Natural killer cell treated with Interleukin-12 subunit alpha and Interleukin-12 subunit beta and Interleukin-15 and Interleukin-18, amount 100 ng/mL, for 72 hours (primary cell): ENCODE data around the gene TMEM187. TPM values are rescaled to one million over a fixed set of nuclear protein-coding genes. Genes with fewer than 3 reads are reported as not detected.
A peak's percentile ranks its signal among the peaks of the same experiment; 100 is the strongest.

Experiments used
- ATAC-seq, 2 donors: fragments of 150-1000 bp; cut with Tn5 transposase in 1 of 2; sonication (Bioruptor Pico), chemical (Tn5 transposase) in 1 of 2; 2 replicates each; pipeline ENCODE4 v1.10.0; 2021
- DNase-seq: peaks from one replicate; pipeline ENCODE4 v3.0.0; 2022; ENCODE audit warnings: low spot score
- H3K27ac Mint-ChIP-seq, 2 donors: 1 replicate in 1 of 2; 2 replicates in 1 of 2; pipeline ENCODE4 v1.8.0; 2022; ENCODE audit warnings: mixed read lengths in 2 of 2, mild to moderate bottlenecking in 1 of 2, moderate library complexity in 1 of 2
- H3K27me3 Mint-ChIP-seq, 2 donors: 1 replicate in 1 of 2; 2 replicates in 1 of 2; pipeline ENCODE4 v1.8.0; 2022; ENCODE audit warnings: mixed read lengths in 2 of 2
- H3K36me3 Mint-ChIP-seq: one replicate; pipeline ENCODE4 v1.8.0; 2022; ENCODE audit warnings: mixed read lengths
- H3K4me1 Mint-ChIP-seq, 2 donors: 1 replicate in 1 of 2; 2 replicates in 1 of 2; pipeline ENCODE4 v1.8.0; 2022; ENCODE audit warnings: low read depth in 2 of 2, mixed read lengths in 2 of 2, mild to moderate bottlenecking in 1 of 2
- H3K4me3 Mint-ChIP-seq: one replicate; pipeline ENCODE4 v1.8.0; 2022; ENCODE audit warnings: mixed read lengths
- H3K9me3 Mint-ChIP-seq: 2 replicates; pipeline ENCODE4 v1.8.0; 2022; ENCODE audit warnings: mixed read lengths
- total RNA-seq, 2 donors: library from RNA; stranded (reverse); gene quantifications; one replicate each; pipeline ENCODE4 v1.2.3, GENCODE V29; 2022

TMEM187 gene
- total RNA-seq, 2 donors from 2014 or later = 2.4 to 6.9 TPM

- peaks cover 0 to 3% of the 10 kb centered on the region in 2 donors for H3K4me1 Mint-ChIP-seq
- no peak overlapping the region for H3K4me3 Mint-ChIP-seq
- H3K9me3 Mint-ChIP-seq = no peaks in the 10 kb centered on the region
- no peaks in the 10 kb centered on the region for H3K27me3 Mint-ChIP-seq
- no peak overlapping the region for H3K27ac Mint-ChIP-seq
- H3K36me3 Mint-ChIP-seq = no peaks in the 10 kb centered on the region
- DNase-seq (no peak), ATAC-seq (no peak)
Measured at GRCh38 chrX:153954558-153955227, 17.9 kb upstream of the TMEM187 start.

- H3K9me3 Mint-ChIP-seq = no peaks in the 10 kb centered on the region
- no peaks in the 10 kb centered on the region for H3K36me3 Mint-ChIP-seq
- H3K27ac Mint-ChIP-seq = no peak overlapping the region
- no peaks in the 10 kb centered on the region for H3K27me3 Mint-ChIP-seq
- H3K4me3 Mint-ChIP-seq = no peak overlapping the region
- DNase-seq (no peak), ATAC-seq (no peak)
- peaks cover 0 to 3% of the 10 kb centered on the region in 2 donors for H3K4me1 Mint-ChIP-seq
Measured at GRCh38 chrX:153955228-153955732, 17.3 kb upstream of the TMEM187 start.

GRCh38 chrX:153956044-153956907 is 16.3 kb upstream of the TMEM187 start:
- H3K4me1 Mint-ChIP-seq = peaks cover 0 to 3% of the 10 kb centered on the region in 2 donors
- ATAC-seq (no peak), DNase-seq (no peak)
- no peak overlapping the region for H3K4me3 Mint-ChIP-seq
- no peak overlapping the region for H3K27ac Mint-ChIP-seq
- H3K27me3 Mint-ChIP-seq = no peaks in the 10 kb centered on the region
- no peaks in the 10 kb centered on the region for H3K9me3 Mint-ChIP-seq
- H3K36me3 Mint-ChIP-seq = no peaks in the 10 kb centered on the region

- Mint-ChIP-seq H3K27ac (no peak overlapping the region), H3K27me3 (no peaks in the 10 kb centered on the region), H3K4me3 (no peak overlapping the region), H3K36me3 (no peaks in the 10 kb centered on the region), H3K9me3 (no peaks in the 10 kb centered on the region), H3K4me1 (peaks cover 0 to 3% of the 10 kb centered on the region in 2 donors)
- ATAC-seq (no peak), DNase-seq (no peak)
Measured at GRCh38 chrX:153957224-153957623, 15.3 kb upstream of the TMEM187 start.

GRCh38 chrX:153958605-153959004 is 13.9 kb upstream of the TMEM187 start:
- no peaks in the 10 kb centered on the region for H3K4me1 Mint-ChIP-seq
- DNase-seq = no peak
- H3K9me3 Mint-ChIP-seq = no peaks in the 10 kb centered on the region
- H3K36me3 Mint-ChIP-seq = no peaks in the 10 kb centered on the region
- H3K27ac Mint-ChIP-seq = no peak overlapping the region
- no peak for ATAC-seq
- H3K4me3 Mint-ChIP-seq = no peak overlapping the region
- H3K27me3 Mint-ChIP-seq = no peaks in the 10 kb centered on the region

GRCh38 chrX:153959649-153960048 is 12.9 kb upstream of the TMEM187 start:
- DNase-seq (no peak), ATAC-seq (no peak)
- Mint-ChIP-seq H3K4me1 (no peaks in the 10 kb centered on the region), H3K27me3 (no peaks in the 10 kb centered on the region), H3K36me3 (no peaks in the 10 kb centered on the region), H3K4me3 (no peak overlapping the region), H3K9me3 (no peaks in the 10 kb centered on the region), H3K27ac (no peak overlapping the region)

GRCh38 chrX:153960077-153960476 is 12.5 kb upstream of the TMEM187 start:
- no peaks in the 10 kb centered on the region for H3K27me3 Mint-ChIP-seq
- H3K36me3 Mint-ChIP-seq = no peaks in the 10 kb centered on the region
- no peak overlapping the region for H3K4me3 Mint-ChIP-seq
- no peak overlapping the region for H3K27ac Mint-ChIP-seq
- ATAC-seq (no peak), DNase-seq (no peak)
- no peaks in the 10 kb centered on the region for H3K9me3 Mint-ChIP-seq
- H3K4me1 Mint-ChIP-seq = no peaks in the 10 kb centered on the region

- no peaks in the 10 kb centered on the region for H3K9me3 Mint-ChIP-seq
- ATAC-seq (no peak), DNase-seq (no peak)
- no peak overlapping the region for H3K27ac Mint-ChIP-seq
- H3K36me3 Mint-ChIP-seq = no peaks in the 10 kb centered on the region
- H3K4me1 Mint-ChIP-seq = peaks cover 0 to 4% of the 10 kb centered on the region in 2 donors
- H3K4me3 Mint-ChIP-seq = no peak overlapping the region
- H3K27me3 Mint-ChIP-seq = no peaks in the 10 kb centered on the region
Measured at GRCh38 chrX:153960786-153961185, 11.8 kb upstream of the TMEM187 start.

- no peak overlapping the region for H3K4me3 Mint-ChIP-seq
- no peaks in the 10 kb centered on the region for H3K36me3 Mint-ChIP-seq
- no peaks in the 10 kb centered on the region for H3K9me3 Mint-ChIP-seq
- H3K27me3 Mint-ChIP-seq = no peaks in the 10 kb centered on the region
- ATAC-seq = no peak
- H3K4me1 Mint-ChIP-seq = peaks cover 4 to 9% of the 10 kb centered on the region in 2 donors
- H3K27ac Mint-ChIP-seq = no peak overlapping the region
- DNase-seq = no peak
Measured at GRCh38 chrX:153961292-153961691, 11.3 kb upstream of the TMEM187 start.

- Mint-ChIP-seq H3K27ac (no peak overlapping the region), H3K27me3 (no peaks in the 10 kb centered on the region), H3K9me3 (no peaks in the 10 kb centered on the region), H3K4me3 (no peak overlapping the region), H3K36me3 (peaks cover 9% of the 10 kb centered on the region), H3K4me1 (peaks cover 22 to 27% of the 10 kb centered on the region in 2 donors)
- DNase-seq = no peak
- no peak for ATAC-seq
Measured at GRCh38 chrX:153963546-153963945, 9.0 kb upstream of the TMEM187 start.

GRCh38 chrX:153964105-153964504 is 8.4 kb upstream of the TMEM187 start:
- Mint-ChIP-seq H3K4me1 (peaks cover 22 to 27% of the 10 kb centered on the region in 2 donors), H3K27me3 (no peaks in the 10 kb centered on the region), H3K36me3 (peaks cover 9% of the 10 kb centered on the region), H3K9me3 (no peaks in the 10 kb centered on the region), H3K4me3 (no peak overlapping the region), H3K27ac (no peak overlapping the region)
- DNase-seq (no peak), ATAC-seq (no peak)

- ATAC-seq (no peak), DNase-seq (no peak)
- Mint-ChIP-seq H3K36me3 (peaks cover 9% of the 10 kb centered on the region), H3K4me3 (no peak overlapping the region), H3K4me1 (peaks cover 22 to 30% of the 10 kb centered on the region in 2 donors), H3K9me3 (no peaks in the 10 kb centered on the region), H3K27me3 (no peaks in the 10 kb centered on the region), H3K27ac (peak overlapping the region in 1 of 2 donors; percentile 94)
Measured at GRCh38 chrX:153965406-153965805, 7.1 kb upstream of the TMEM187 start.

GRCh38 chrX:153966283-153966688 is 6.3 kb upstream of the TMEM187 start:
- peaks cover 9% of the 10 kb centered on the region for H3K36me3 Mint-ChIP-seq
- H3K4me3 Mint-ChIP-seq = peak overlapping the region; percentile 97
- no peaks in the 10 kb centered on the region for H3K27me3 Mint-ChIP-seq
- ATAC-seq = no peak
- H3K9me3 Mint-ChIP-seq = no peaks in the 10 kb centered on the region
- H3K4me1 Mint-ChIP-seq = peaks cover 22 to 30% of the 10 kb centered on the region in 2 donors
- DNase-seq = no peak
- H3K27ac Mint-ChIP-seq = peak overlapping the region; percentile 94 to 96
